H1 (cell line): ENCODE data around the gene ZNF407. TPM values are rescaled to one million over a fixed set of nuclear protein-coding genes. Genes with fewer than 3 reads are reported as not detected.

Experiments
- CTCF ChIA-PET: fragments of 300-600 bp; sonication (Branson Sonifier 250); formaldehyde crosslinking; loops from one replicate; lab custom pipeline; 2021; ENCODE audit not compliant: partially characterized antibody; lab: Charles Lee
- POLR2A ChIA-PET: fragments of 300-600 bp; sonication (Branson Sonifier 250); formaldehyde crosslinking; loops from one replicate; lab custom pipeline; 2021; ENCODE audit warnings: inconsistent platforms; ENCODE audit not compliant: partially characterized antibody; lab: Charles Lee
- DNase-seq, 2 experiments: peaks; one replicate each; pipeline versions ENCODE4 v3.0.0 to v3.0.0-alpha.2; 2010 to 2022; ENCODE audit warnings: low spot score in 2 of 2, low read depth in 1 of 2, mixed read lengths in 1 of 2
- FAIRE-seq: peaks from 2 replicates; lab custom pipeline; 2011; peaks lifted over from hg19 to GRCh38; lab: Jason Lieb, UNC
- H2AFZ ChIP-seq: 2 replicates; pipeline ENCODE4 v1.8.1; 2012; ENCODE audit warnings: low read length, inconsistent platforms
- H2AK5ac ChIP-seq: 2 replicates; pipeline ENCODE4 v1.6.1; 2013; ENCODE audit warnings: low read depth, low read length
- H2BK120ac ChIP-seq: replicated peaks from 2 replicates; pipeline ENCODE3; 2013; ENCODE audit warnings: low read depth, low read length, inconsistent platforms
- H2BK12ac ChIP-seq: 2 replicates; pipeline ENCODE4 v1.6.1; 2013; ENCODE audit warnings: low read depth, low read length
- H2BK15ac ChIP-seq: 2 replicates; pipeline ENCODE4 v1.6.1; 2013; ENCODE audit warnings: low read length
- H2BK20ac ChIP-seq: 2 replicates; pipeline ENCODE4 v1.6.1; 2013; ENCODE audit warnings: low read length
- H2BK5ac ChIP-seq: 2 replicates; pipeline ENCODE4 v1.6.1; 2013; ENCODE audit warnings: low read depth, low read length
- H3K14ac ChIP-seq: 2 replicates; pipeline ENCODE4 v1.6.1; 2013; ENCODE audit warnings: inconsistent platforms; ENCODE audit not compliant: insufficient read length
- H3K18ac ChIP-seq: 2 replicates; pipeline ENCODE4 v1.6.1; 2013; ENCODE audit warnings: low read length; ENCODE audit errors: extremely low read depth
- H3K23ac ChIP-seq: 2 replicates; pipeline ENCODE4 v1.6.1; 2013; ENCODE audit warnings: inconsistent platforms; ENCODE audit not compliant: insufficient read length
- H3K23me2 ChIP-seq: 2 replicates; pipeline ENCODE4 v1.6.1; 2013; ENCODE audit warnings: low read depth, low read length
- H3K27ac ChIP-seq: 2 replicates; pipeline ENCODE4 v1.6.1; 2011; ENCODE audit warnings: low read depth, low read length, inconsistent platforms
- H3K27me3 ChIP-seq, 4 experiments: replicated peaks in 1 of 4; 1 replicate in 1 of 4; 2 replicates in 3 of 4; pipeline versions ENCODE4 v1.6.1 to v1.8.1; 2011 to 2013; ENCODE audit warnings: low read length in 3 of 4, mild to moderate bottlenecking in 3 of 4, inconsistent platforms in 2 of 4, mixed read lengths in 2 of 4, moderate library complexity in 1 of 4; ENCODE audit not compliant: control insufficient read depth in 3 of 4, insufficient read depth in 3 of 4; ENCODE audit errors: extremely low read depth in 1 of 4
- H3K36me3 ChIP-seq, 4 experiments: 2 replicates each; pipeline versions ENCODE4 v1.6.1 to v1.8.1; 2011 to 2013; ENCODE audit warnings: mild to moderate bottlenecking in 4 of 4, low read length in 3 of 4, moderate library complexity in 2 of 4, control low read depth in 1 of 4, inconsistent platforms in 1 of 4; ENCODE audit not compliant: insufficient read depth in 4 of 4, control insufficient read depth in 2 of 4
- H3K4ac ChIP-seq: replicated peaks from 2 replicates; pipeline ENCODE3; 2013; ENCODE audit warnings: low read length, low read depth, mixed read lengths, inconsistent platforms; ENCODE audit not compliant: insufficient read length
- H3K4me1 ChIP-seq, 4 experiments: replicated peaks in 1 of 4; 1 replicate in 1 of 4; 2 replicates in 3 of 4; pipeline versions ENCODE4 v1.6.1 to v1.8.1; 2011 to 2013; ENCODE audit warnings: low read length in 3 of 4, inconsistent platforms in 2 of 4, mixed read lengths in 1 of 4; ENCODE audit not compliant: insufficient read depth in 4 of 4, control insufficient read depth in 3 of 4
- H3K4me2 ChIP-seq, 2 experiments: 2 replicates each; pipeline versions ENCODE4 v1.6.1 to v1.8.1; 2011 to 2013; ENCODE audit warnings: low read depth in 2 of 2, low read length in 2 of 2, control low read depth in 1 of 2, inconsistent platforms in 1 of 2, mild to moderate bottlenecking in 1 of 2; ENCODE audit not compliant: insufficient read depth in 1 of 2
- H3K4me3 ChIP-seq, 4 experiments: fragments of 200-600, 300-600 bp in 1 of 4; sonication (generic), shearing (Covaris generic), sonication (Bioruptor Twin) in 1 of 4; 2 replicates each; pipeline versions ENCODE4 v1.5.1 to v1.8.1; 2011 to 2016; ENCODE audit warnings: low read length in 4 of 4, low read depth in 3 of 4, control low read depth in 2 of 4, inconsistent platforms in 2 of 4, mild to moderate bottlenecking in 2 of 4, mixed read lengths in 1 of 4, moderate library complexity in 1 of 4; ENCODE audit not compliant: insufficient read depth in 2 of 4; ENCODE audit errors: extremely low read depth in 1 of 4
- H3K56ac ChIP-seq: replicated peaks from 2 replicates; pipeline ENCODE3; 2013; ENCODE audit warnings: low read depth, mild to moderate bottlenecking, mixed read lengths, low read length, inconsistent platforms; ENCODE audit not compliant: insufficient read length
- H3K79me1 ChIP-seq: 2 replicates; pipeline ENCODE4 v1.6.1; 2013; ENCODE audit warnings: low read depth, low read length, control low read depth
- H3K79me2 ChIP-seq, 2 experiments: 2 replicates each; pipeline versions ENCODE4 v1.6.1 to v1.8.1; 2012 to 2013; ENCODE audit warnings: low read length in 2 of 2, mild to moderate bottlenecking in 2 of 2, inconsistent platforms in 1 of 2; ENCODE audit not compliant: insufficient read depth in 2 of 2, control insufficient read depth in 1 of 2
- H3K9ac ChIP-seq, 4 experiments: replicated peaks in 1 of 4; 1 replicate in 1 of 4; 2 replicates in 3 of 4; pipeline versions ENCODE4 v1.6.1 to v1.8.1; 2011 to 2013; ENCODE audit warnings: low read depth in 3 of 4, low read length in 3 of 4, control low read depth in 2 of 4, mild to moderate bottlenecking in 2 of 4, moderate library complexity in 2 of 4, inconsistent platforms in 1 of 4; ENCODE audit errors: extremely low read depth in 1 of 4
- H3K9me3 ChIP-seq, 2 experiments: 2 replicates each; pipeline versions ENCODE4 v1.6.1 to v1.8.1; 2012 to 2013; ENCODE audit warnings: mild to moderate bottlenecking in 2 of 2, moderate library complexity in 2 of 2, control low read depth in 1 of 2, inconsistent platforms in 1 of 2, low read depth in 1 of 2, low read length in 1 of 2, mixed read lengths in 1 of 2; ENCODE audit not compliant: insufficient read depth in 2 of 2
- H4K20me1 ChIP-seq, 2 experiments: replicated peaks in 1 of 2; 2 replicates each; pipeline versions ENCODE3 to v1.8.1; 2011 to 2013; ENCODE audit warnings: inconsistent platforms in 2 of 2, low read length in 2 of 2, mild to moderate bottlenecking in 1 of 2; ENCODE audit not compliant: insufficient read depth in 2 of 2, control insufficient read depth in 1 of 2
- H4K5ac ChIP-seq: 2 replicates; pipeline ENCODE4 v1.6.1; 2013; ENCODE audit warnings: low read length, low read depth, mixed read lengths, inconsistent platforms; ENCODE audit not compliant: insufficient read length
- H4K8ac ChIP-seq: 2 replicates; pipeline ENCODE4 v1.8.0; 2013; ENCODE audit warnings: mild to moderate bottlenecking, moderate library complexity, low read length, inconsistent platforms; ENCODE audit not compliant: insufficient read depth; ENCODE audit errors: extremely low read depth
- H4K91ac ChIP-seq: replicated peaks from 2 replicates; pipeline ENCODE3; 2013; ENCODE audit warnings: low read length, mixed read lengths, inconsistent platforms; ENCODE audit not compliant: insufficient read length
- ASH2L ChIP-seq: fragments of 200-600, 300-600 bp; sonication (generic); IDR thresholded peaks from one replicate; pipeline ENCODE4 v1.7.1; 2017; ENCODE audit warnings: low read length
- BACH1 ChIP-seq: IDR thresholded peaks from 2 replicates; pipeline ENCODE4 v1.6.1; 2012; ENCODE audit warnings: low read length, improper control_type of control experiment
- BCL11A ChIP-seq, 2 experiments: IDR thresholded peaks; one replicate each; pipeline ENCODE4 v1.6.1; 2011; ENCODE audit warnings: low read depth in 2 of 2, low read length in 2 of 2, mild to moderate bottlenecking in 2 of 2
- E2F6 ChIP-seq: IDR thresholded peaks from 2 replicates; pipeline ENCODE4 v1.6.1; 2012; ENCODE audit warnings: inconsistent platforms
- EGR1 ChIP-seq: IDR thresholded peaks from 2 replicates; pipeline ENCODE4 v1.6.1; 2011; ENCODE audit warnings: low read depth, low read length, borderline replicate concordance
- HDAC2 ChIP-seq, 2 experiments: fragments of 300-600 bp in 1 of 2; sonication (generic) in 1 of 2; IDR thresholded peaks; 2 replicates each; pipeline ENCODE4 v1.6.1; 2011 to 2012; ENCODE audit warnings: low read depth in 2 of 2, low read length in 2 of 2, mild to moderate bottlenecking in 2 of 2, moderate library complexity in 2 of 2, borderline replicate concordance in 1 of 2, inconsistent platforms in 1 of 2
- KDM5A ChIP-seq: fragments of 200-600 bp; IDR thresholded peaks from 2 replicates; pipeline ENCODE4 v1.7.1; 2012; ENCODE audit warnings: mild to moderate bottlenecking, low read length, inconsistent platforms, mixed read lengths
- POLR2A ChIP-seq, 2 experiments: IDR thresholded peaks; 1 replicate in 1 of 2; 2 replicates in 1 of 2; pipeline ENCODE4 v1.6.1; 2011; ENCODE audit warnings: low read depth in 2 of 2, low read length in 2 of 2, mild to moderate bottlenecking in 2 of 2; ENCODE audit errors: control extremely low read depth in 1 of 2
- POU5F1 ChIP-seq: IDR thresholded peaks from 2 replicates; pipeline ENCODE4 v1.6.1; 2011; ENCODE audit warnings: low read depth, mild to moderate bottlenecking, low read length, moderate library complexity
- RFX5 ChIP-seq: IDR thresholded peaks from 2 replicates; pipeline ENCODE4 v1.6.1; 2011; ENCODE audit warnings: low read depth, low read length, improper control_type of control experiment, borderline replicate concordance
- SAP30 ChIP-seq: fragments of 300-600 bp; sonication (generic); IDR thresholded peaks from 2 replicates; pipeline ENCODE4 v1.7.1; 2012; ENCODE audit warnings: low read length, moderate library complexity, mild to moderate bottlenecking, inconsistent platforms; ENCODE audit not compliant: insufficient read depth, insufficient replicate concordance
- SP2 ChIP-seq: IDR thresholded peaks from 2 replicates; pipeline ENCODE4 v1.6.1; 2012; ENCODE audit warnings: mild to moderate bottlenecking, low read length, inconsistent platforms
- SP4 ChIP-seq: IDR thresholded peaks from 2 replicates; pipeline ENCODE4 v1.6.1; 2012; ENCODE audit warnings: low read length, inconsistent platforms
- TCF12 ChIP-seq: IDR thresholded peaks from 2 replicates; pipeline ENCODE4 v1.6.1; 2011; ENCODE audit warnings: low read depth, mild to moderate bottlenecking, low read length
- ZNF274 ChIP-seq: IDR thresholded peaks from 2 replicates; pipeline ENCODE4 v1.7.0; 2012; ENCODE audit warnings: low read length, borderline replicate concordance; ENCODE audit errors: extremely low read depth
- WGBS, 2 experiments: shearing (Covaris generic) in 1 of 2; methylation state at CpG; one replicate each; pipeline versions ENCODE4 v1.1.6 to v1.1.7; 2013 to 2015; ENCODE audit warnings: low lambda C conversion rate in 2 of 2, mixed read lengths in 2 of 2, inconsistent platforms in 1 of 2, low coverage in 1 of 2, missing lambda C conversion rate in 1 of 2; ENCODE audit not compliant: insufficient replicate concordance in 2 of 2, insufficient coverage in 1 of 2, insufficient read length in 1 of 2; ENCODE audit errors: extremely low coverage in 1 of 2, missing lambda C conversion rate in 1 of 2; 5-methylcytosine and 5-hydroxymethylcytosine counted together
- polyA plus RNA-seq, 7 experiments: library from polyadenylated mRNA; depleted of rRNA in 3 of 7; stranded (reverse) in 5 of 7; unstranded in 2 of 7; fragments of >200 nt in 5 of 7; fragments of 200-250 nt in 2 of 7; gene quantifications; 1 replicate in 5 of 7; 2 replicates in 1 of 7; 4 replicates in 1 of 7; pipeline versions ENCODE4 v1.2.1 to v1.2.3, GENCODE V29; 2011 to 2013; ENCODE audit warnings: missing spikeins in 2 of 7, mixed read lengths in 2 of 7
- total RNA-seq: library from RNA; stranded (reverse); fragmentation: NEBNext Ultra II Directional; extraction: Animal tissue kit (Norgen Biotek cat#: 25700); gene quantifications from 2 replicates; pipeline ENCODE4 v1.2.1, GENCODE V29; 2021

ZNF407 gene
- total and polyA plus RNA-seq, 2 of the 8 experiments (the other 6 are each of a cell fraction or from before 2014, with no cell fraction given) = 1.5 to 6.8 TPM

GRCh38 chr18:74789078-74789477 lies 191.4 kb downstream of the ZNF407 start:
- H3K4ac ChIP-seq = no peak overlapping the region
- no peak overlapping the region for H3K23ac ChIP-seq
- no peak overlapping the region for H4K91ac ChIP-seq
- H3K4me1 ChIP-seq = peaks cover 0 to 5% (median 0%) of the 10 kb centered on the region in 4 experiments; a peak in 2 of 7 replicates
- H3K4me2 ChIP-seq = no peak overlapping the region
- no peak overlapping the region for H3K27ac ChIP-seq
- no peak overlapping the region for H2BK15ac ChIP-seq
- peak overlapping the region; percentile 0; the same call in 1 of the 2 replicates for H2AFZ ChIP-seq
- 0 out of 2 replicates have a peak overlapping the region, but pooled peaks have one; percentile 50 for H2BK20ac ChIP-seq
- no peak overlapping the region for H3K4me3 ChIP-seq
- no peak overlapping the region for H2BK120ac ChIP-seq
- H3K56ac ChIP-seq = no peak overlapping the region
- H3K79me1 ChIP-seq = no peaks in the 10 kb centered on the region
- H3K79me2 ChIP-seq = no peaks in the 10 kb centered on the region
- H3K18ac ChIP-seq = no peak overlapping the region
- H3K27me3 ChIP-seq = no peaks in the 10 kb centered on the region
- H3K23me2 ChIP-seq = no peaks in the 10 kb centered on the region
- H2BK12ac ChIP-seq = no peak overlapping the region
- H4K5ac ChIP-seq = no peak overlapping the region
- POLR2A ChIA-PET = no interaction called here
- FAIRE-seq (no peak), DNase-seq (no peak)
- no peak overlapping the region for H3K9ac ChIP-seq
- H4K8ac ChIP-seq = no peak overlapping the region
- no peak overlapping the region for H2BK5ac ChIP-seq
- H3K9me3 ChIP-seq = no peaks in the 10 kb centered on the region
- WGBS, 2 experiments = 94% methylated on average over 8 of the region's 8 CpGs; no CpG with 5 or more reads in 1 of the 2 experiments
- no peak overlapping the region for H3K14ac ChIP-seq
- CTCF ChIA-PET = no interaction called here
- no peak overlapping the region for H2AK5ac ChIP-seq
- H3K36me3 ChIP-seq = no peaks in the 10 kb centered on the region; a peak in 2 of 8 replicates
- no peaks in the 10 kb centered on the region for H4K20me1 ChIP-seq
- no peak for TF ChIP-seq E2F6
- no peak for TF ChIP-seq BACH1
- TF ChIP-seq ZNF274 = no peak
- TF ChIP-seq SP4 = no peak
- no peak for TF ChIP-seq EGR1
- TF ChIP-seq KDM5A = no peak
- TF ChIP-seq SAP30 = no peak
- no peak for TF ChIP-seq RFX5
- no peak for TF ChIP-seq ASH2L
- TF ChIP-seq POU5F1 = no peak
- no peak for TF ChIP-seq SP2
- TF ChIP-seq POLR2A (IDR thresholded peaks at IDR 0.05; ENCODE audit: control extremely low read depth in 1 of 2, low read depth in 2 of 2, low read length in 2 of 2) = no peak
- no peak for TF ChIP-seq TCF12
- TF ChIP-seq HDAC2 (IDR thresholded peaks at IDR 0.05; ENCODE audit: borderline replicate concordance in 1 of 2, low read depth in 2 of 2, low read length in 2 of 2) = no peak
- no peak for TF ChIP-seq BCL11A (IDR thresholded peaks at IDR 0.05; ENCODE audit: low read depth in 2 of 2, low read length in 2 of 2)
